Vagina (tissue), 2 donors: ENCODE results near the gene HIKESHI.

Experiments
- CTCF ChIP-seq, 3 experiments: fragments of 450-650 bp in 2 of 3; fragments of 200-600 bp in 1 of 3; sonication (generic) in 1 of 3; IDR thresholded peaks; one replicate each; pipeline ENCODE4 v1.5.1; 2017 to 2019; ENCODE audit warnings: antibody characterized with exemption in 3 of 3, mild to moderate bottlenecking in 2 of 3, moderate library complexity in 2 of 3
- POLR2A ChIP-seq, 2 donors: fragments of 450-650 bp; IDR thresholded peaks; one replicate each; pipeline ENCODE4 v1.6.1; 2017; ENCODE audit warnings: antibody characterized with exemption in 2 of 2, mild to moderate bottlenecking in 2 of 2, moderate library complexity in 2 of 2
- POLR2AphosphoS5 ChIP-seq, 2 donors: sonication (generic); formaldehyde crosslinking; IDR thresholded peaks; one replicate each; pipeline ENCODE4 v1.9.0; 2017; ENCODE audit warnings: antibody characterized with exemption in 2 of 2, mild to moderate bottlenecking in 2 of 2, low read depth in 1 of 2; ENCODE audit not compliant: insufficient read depth in 1 of 2

- no peak for TF ChIP-seq CTCF (IDR thresholded peaks at IDR 0.05)
- no peak for TF ChIP-seq POLR2AphosphoS5 (IDR thresholded peaks at IDR 0.05; ENCODE audit: insufficient read depth in 1 of 2, low read depth in 1 of 2)
- TF ChIP-seq POLR2A (IDR thresholded peaks at IDR 0.05), result no peak
Observed at GRCh38 chr11:86262387-86262786, 39.7 kb upstream of the HIKESHI start.
